D341Med (cell line): ENCODE results near the gene NELFA.
"Not testable (repeated sequence)": the region's sequence is repeated elsewhere in the genome, so short reads cannot be mapped to it uniquely, and the experiment has no call there.

ENCODE experiments used
- DNase-seq: peaks from one replicate; pipeline ENCODE4 v3.0.0; 2012; ENCODE audit warnings: low spot score

Gene NELFA

DNA sequence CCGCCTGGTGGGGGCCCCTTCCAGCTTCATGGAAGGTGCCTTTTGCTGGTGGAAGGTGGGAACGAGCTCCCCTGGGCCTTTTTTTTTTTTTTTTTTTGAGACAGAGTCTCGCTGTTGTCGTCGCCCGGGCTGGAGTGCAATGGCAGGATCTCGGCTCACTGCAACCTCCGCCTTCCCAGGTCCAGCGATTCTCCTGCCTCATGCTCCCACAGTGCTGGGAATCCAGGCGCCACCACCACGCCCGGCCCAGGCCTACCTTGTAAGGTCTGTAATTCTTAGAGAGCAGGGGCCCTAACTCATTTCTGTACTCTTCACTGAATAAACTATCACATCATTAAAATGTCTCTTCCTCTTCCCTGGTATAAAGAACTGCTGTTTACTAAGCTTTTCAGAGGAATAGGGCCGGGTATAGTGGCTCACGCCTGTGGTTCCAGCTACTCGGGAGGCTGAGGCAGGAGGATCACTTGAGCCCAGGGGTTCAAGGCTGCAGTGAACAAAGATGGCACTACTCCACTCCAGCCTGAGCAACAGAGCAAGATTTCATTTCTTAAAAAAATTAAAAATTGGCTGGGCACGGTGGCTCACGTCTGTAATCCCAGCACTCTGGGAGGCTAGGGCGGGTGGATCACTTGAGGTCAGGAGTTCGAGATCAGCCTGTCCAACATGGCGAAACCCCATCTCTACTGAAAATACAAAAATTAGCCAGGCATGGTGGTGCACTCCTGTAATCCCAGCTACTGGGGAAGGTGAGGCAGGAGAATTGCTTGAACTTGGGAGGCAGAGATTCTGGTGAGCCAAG, 14.9 kb downstream of the NELFA start:
- not testable (repeated sequence) for DNase-seq

DNA sequence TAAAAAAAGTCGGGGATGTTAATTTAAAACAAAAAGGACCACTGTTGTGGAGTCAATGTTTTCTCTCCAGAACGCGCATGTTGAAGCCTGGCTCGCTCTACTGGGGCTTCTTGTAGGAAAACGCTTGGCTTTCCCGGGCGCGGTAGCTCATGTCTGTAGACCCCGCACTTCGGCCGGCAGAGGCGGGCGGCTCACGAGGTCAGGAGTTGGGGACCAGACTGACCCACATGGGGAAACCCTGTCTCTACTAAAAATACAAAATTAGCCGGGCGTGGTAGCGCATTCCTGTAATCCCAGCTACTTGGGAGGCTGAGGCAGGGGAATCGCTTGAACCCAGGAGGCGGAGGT, 15.6 kb downstream of the NELFA start:
- no peak for DNase-seq

GRCh38 chr4:1992468-1993168, 16.2 kb downstream of the NELFA start:
- peak; percentile 46 for DNase-seq

DNA sequence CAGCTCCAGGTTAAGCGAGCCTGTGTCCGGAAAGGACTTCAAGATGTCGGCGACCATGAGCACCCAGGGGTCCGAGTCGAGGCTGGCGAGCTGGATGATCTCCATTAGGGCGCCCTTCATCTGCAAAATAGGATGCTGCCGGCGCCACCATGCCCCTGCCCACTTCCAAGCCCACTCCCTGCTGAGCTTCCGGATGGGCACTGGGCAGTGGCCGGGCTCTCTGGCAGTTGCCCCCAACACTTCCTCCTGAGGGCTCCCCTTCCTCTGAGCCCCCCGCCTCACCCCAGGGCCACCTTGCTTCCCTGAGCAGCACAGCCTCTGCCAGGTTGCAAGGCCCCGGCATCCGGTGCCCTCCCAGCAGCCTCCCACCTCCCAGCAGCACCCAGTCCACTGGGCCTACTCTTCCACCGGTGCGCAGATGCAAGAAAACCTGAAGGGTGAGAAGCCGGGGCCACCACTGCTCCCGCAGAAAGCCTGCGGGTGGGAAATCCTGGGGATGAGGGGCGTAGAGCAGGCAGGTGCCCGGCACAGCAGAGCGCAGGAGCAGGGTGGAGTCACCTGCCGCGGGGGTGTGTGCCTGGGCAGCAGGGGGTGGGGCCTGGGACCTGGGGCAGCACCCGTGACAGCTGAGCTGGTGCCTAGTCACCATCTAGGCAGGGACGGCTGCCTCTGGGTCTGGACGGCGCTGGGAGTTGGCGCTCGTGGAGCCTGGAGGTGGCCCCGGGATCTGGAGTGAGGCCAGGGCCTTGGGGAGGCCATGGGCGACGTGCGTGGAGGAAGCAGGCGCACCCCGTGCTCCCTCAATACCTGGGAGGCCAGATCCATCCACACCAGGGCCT, 17.0 kb downstream of the NELFA start:
- DNase-seq, result peak; percentile 52

DNA sequence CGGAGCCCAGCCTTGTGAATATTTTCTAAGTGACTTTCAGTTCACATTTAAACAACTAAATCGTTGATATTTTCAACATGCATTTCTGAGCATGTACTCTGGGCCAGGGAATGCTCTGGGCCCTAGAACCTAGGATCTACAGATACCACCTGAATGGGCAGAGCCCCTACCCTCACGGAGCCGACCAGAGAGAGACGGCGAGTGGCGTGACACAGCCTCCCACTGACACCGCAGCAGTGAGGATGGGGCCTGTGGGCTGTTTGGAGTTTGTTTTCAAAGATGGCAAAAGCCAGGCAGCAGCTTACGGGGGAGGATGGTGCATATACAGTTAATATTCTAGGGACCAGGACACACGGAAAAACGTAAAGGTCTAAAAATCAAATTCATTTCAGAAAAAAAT, 17.7 kb downstream of the NELFA start:
- DNase-seq, result no peak

- no peak for DNase-seq
Observed at GRCh38 chr4:1990676-1991075, 18.1 kb downstream of the NELFA start.

DNA sequence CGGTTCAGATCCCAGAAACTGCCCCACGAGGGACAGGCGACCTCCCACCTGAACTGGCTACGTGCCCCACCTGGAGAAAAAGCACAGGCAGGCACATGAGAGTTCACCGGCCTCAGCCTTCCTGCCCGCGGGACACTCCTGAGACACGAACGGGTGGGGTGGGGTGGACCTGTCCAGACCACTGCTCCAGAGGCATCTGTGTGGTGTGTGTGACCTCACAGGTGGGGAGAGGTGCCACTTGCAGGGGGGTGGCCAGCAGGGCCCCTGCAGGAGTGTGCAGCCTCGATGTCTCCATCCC, 18.5 kb downstream of the NELFA start:
- DNase-seq, result no peak

DNA sequence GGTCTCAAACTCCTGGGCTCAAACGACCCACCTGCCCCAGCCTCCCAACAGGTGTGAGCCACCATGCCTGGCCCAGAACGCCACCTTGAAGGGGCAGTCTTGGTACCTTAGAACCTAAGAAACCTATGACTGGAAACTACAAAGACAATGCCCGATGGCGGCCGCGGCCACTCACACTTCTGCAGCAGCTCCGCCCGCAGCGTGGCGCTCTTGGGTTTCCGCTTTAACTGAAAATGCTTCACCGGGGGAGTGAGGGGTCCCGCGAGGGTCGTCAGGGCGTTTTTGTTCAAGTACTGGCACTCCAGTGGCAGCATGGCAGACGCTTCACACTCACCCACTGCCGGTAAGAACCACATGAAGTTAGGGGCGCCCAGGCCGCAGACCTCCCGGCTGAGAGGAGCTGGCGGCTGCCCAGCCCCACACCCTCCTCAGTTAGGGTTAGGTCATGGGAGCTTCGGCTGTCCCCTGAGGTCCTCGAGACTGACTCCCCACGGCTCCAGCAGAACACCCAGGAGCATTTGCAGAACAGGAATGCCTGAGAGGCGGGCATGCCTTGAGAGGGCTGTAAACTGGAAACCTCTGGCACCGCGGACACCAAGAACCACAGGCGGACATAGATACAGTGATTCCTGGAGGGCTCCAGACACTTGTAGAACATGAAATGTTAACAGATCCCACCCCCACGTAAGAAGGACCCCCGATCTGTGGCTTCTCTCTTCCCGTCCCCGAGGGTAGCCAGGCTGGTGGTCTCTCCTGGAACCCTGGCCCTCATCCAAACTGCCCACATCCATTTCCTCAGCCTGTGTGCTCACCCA, 19.0 kb downstream of the NELFA start:
- DNase-seq, result no peak

GRCh38 chr4:1988327-1988724, 20.4 kb downstream of the NELFA start:
- DNase-seq, result no peak

- DNase-seq, result no peak
Observed at GRCh38 chr4:1987721-1988326, 20.9 kb downstream of the NELFA start.

- no peak for DNase-seq
Observed at GRCh38 chr4:1987296-1987695, 21.5 kb downstream of the NELFA start.

GRCh38 chr4:1986578-1987210, 22.1 kb downstream of the NELFA start:
- no peak for DNase-seq

DNA sequence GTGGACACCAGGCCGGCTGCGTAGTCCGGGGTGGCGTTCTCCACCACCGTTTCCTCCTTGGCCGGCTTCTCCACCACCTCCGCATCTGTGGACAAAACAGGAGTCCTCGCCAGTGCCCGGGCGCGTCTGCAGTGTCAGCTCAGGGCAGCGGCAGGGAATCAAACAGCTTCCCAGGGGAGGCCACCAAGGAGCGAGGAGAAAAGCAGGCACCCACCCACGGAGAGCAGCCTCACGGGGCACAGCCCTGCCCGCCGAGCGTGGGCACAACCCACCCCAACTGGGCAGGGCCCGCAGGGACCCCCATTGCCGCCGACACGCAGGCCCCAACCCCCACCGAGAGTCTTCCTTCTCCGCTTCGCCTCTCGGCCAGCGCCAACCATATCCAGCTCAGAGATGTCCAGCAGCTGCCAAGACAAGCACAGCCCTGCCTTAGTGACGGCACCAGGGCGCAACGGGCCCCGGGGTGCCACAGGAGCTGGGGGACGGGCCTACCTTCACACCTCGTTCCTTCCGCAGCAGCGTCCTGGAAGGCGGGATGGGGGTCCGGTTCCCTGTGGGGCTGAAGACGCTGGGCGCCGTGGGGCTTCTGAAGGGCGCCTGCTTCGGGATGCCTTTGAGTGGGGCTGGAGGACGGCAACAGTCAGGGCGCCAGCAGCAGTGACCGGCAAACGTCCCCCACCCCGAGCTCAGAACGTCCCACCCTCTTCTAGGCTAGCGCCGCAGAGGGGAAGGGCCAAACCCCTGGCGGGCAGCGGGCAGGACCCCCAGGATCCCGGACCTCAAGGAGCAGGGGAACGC, 22.8 kb downstream of the NELFA start:
- DNase-seq, result peak; percentile 36

DNA sequence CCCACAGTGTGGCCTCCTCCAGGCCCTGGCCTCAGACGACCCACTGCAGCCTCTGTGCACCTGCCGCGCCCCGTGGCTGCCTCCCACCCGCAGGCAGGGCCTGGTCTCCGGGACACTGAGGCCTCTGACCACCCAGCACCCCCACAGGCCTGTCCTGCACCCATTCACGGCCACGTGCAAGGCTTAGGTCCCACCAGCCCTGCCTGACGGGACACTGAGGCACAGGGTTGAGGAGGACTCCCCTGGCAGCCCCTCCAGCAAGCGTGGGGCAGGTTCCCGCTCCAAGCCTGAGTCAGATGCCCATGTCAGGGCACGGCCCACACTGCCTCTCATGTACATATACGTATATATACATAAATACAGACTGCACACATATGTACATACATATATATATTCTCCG, 23.5 kb downstream of the NELFA start:
- DNase-seq, result no peak

DNA sequence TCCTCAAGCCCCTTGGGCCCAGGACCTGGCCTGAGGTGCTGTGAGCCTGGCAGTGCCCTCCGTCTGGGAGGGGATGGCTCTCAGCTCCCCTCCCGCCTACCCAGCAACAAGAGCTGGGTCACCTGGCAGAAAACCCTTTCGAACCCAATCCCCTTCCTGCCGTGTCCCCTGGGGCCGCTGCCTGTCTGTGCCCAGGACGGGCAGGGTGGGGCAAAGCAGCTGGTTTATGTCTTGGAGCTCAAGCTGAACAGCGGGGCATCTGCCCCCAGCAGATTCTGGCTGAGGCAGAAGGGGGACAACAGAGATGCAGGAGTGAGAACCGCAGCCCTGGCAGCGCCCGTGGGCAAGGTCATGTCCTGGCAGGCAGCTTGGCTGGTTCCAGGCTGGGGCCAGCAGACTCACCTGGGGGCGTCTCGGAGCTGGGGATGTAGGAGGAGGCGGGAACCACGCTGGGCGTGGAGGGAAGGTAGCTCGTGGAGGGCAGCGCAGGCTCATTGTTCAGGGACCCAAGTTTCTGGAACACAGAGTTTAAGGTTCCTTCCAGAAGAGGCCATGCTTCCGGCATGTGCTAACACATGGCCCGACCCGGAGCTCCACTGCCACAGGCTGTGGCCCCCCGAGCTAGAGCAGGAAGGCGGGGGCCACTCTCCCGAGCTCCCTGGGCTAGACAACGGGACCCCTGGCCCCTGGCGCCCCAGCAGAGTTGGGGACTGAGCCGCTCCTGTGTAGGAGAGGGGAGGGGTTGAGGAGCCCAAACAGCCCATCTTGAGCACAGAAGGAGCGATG, 24.2 kb downstream of the NELFA start:
- peak; percentile 79 for DNase-seq

- DNase-seq, result no peak
Observed at GRCh38 chr4:1983846-1984405, 24.8 kb downstream of the NELFA start.

- DNase-seq, result no peak
Observed at GRCh38 chr4:1983053-1983845, 25.5 kb downstream of the NELFA start.
